Fibroblast of the conjunctiva (primary cell): ENCODE results near the gene PSD.

Experiments used
- DNase-seq: peaks from one replicate; pipeline ENCODE4 v3.0.0-alpha.2; 2010; ENCODE audit warnings: low read depth

Gene PSD

DNA sequence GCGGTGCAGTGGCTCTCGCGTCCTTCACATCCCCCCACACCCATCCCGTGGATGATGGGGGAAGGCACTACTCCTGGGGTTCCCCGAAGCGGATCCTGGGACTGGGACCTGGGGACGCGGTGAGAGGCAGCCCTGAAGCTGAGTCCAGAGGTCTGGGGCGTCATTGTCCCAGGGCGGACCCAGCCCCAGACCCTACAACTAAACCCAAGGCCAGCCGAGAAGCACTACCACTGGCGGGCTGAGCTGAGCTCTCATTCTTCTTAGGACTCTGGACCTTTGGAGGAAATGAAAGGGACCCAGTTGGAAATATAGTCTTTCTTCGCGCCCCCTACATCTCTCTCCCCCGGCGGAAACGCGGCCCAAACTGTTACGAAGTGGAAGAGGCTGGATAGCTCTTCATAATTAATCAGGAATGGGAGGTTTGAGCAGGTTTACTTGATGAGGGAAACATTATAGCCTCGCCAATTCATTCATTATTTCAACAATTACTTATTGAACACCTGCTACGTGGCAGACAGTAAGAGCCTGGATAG, 1.7 kb upstream of the PSD start:
- DNase-seq, result no peak

DNA sequence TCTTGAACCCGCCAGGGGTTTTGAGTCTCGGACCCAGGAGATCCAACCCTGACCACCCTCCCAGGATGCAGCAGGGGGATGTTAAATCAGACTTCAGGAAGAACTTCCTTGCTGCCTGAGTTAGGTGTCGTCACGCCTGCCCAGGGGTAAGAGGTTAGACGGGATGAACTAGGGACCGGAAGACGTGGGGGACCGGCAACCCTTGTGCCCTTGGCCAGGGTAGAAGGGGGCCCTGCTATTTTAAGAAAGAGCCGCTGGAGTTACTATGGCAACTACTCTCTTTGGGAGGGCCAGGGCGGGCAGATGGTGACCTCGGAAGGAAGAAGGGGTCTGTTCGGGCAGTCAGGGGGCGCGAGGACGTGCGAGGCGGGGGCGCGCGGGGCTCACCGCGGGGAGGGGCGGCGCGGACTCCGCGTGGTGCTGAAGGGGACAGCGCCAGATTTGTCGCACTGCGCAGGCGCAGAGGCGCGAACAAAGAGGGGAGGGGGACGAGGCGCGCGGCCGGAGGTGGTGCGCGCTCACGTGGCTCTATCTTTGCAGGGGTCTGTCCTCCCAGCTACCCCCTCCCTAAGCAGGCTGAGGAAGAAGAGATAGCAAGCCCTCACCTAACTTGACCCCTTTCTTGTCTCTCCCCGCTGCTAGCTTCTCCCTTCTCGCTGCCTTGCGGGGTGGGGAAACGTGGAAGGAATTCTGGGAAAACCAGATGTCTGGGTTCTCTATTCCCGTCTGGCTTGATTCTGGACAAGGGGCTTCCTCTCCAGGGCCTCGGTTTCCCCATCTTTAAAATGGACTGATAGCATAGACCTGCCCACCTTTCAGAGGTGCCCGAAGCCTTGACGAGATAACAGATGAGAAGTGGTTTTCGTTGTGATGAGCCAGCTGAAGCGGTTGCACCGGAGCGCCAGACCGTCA, 940 bp upstream of the PSD start:
- DNase-seq, result no peak

DNA sequence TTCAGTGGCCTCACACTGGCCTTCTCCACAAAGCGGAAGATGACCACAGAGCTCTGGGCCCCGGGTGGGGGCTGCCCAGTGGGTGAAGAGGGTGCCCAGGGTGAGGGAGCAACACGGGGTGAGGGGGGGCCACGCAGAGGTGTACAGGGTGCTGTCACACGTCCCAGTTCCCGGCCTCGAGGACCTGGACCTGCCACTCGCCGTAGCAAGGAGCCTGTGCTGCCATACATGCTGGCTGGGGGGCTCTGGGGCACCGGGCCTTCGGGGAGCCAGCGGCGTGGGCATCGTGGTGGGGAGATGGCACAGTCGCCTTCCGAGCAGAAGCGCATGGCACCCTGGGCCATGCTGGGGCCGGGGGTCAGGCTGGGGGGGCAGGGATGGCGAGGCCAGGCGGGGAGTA, 1.9 kb downstream of the PSD start:
- no peak for DNase-seq

DNA sequence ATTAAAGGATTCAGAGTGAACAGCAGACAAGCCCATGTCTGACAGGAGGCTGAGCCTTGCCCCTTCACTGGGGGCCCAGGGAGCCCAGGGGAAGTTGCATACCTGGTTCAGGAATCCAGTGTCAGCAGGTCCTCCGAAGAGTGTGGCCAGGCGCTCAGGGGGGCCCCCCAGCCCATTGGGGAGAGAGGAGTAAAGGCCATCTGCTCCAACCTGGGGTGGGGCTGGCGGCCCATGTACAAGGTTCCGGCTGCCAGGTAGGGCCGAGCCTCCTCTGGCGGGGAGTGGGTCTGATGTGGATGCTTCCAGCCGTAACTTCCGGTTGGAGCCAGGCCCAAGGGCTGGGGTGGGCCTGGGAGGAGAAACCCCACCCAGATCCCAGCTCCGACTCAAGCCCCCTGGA, 2.3 kb downstream of the PSD start:
- DNase-seq, result no peak

DNA sequence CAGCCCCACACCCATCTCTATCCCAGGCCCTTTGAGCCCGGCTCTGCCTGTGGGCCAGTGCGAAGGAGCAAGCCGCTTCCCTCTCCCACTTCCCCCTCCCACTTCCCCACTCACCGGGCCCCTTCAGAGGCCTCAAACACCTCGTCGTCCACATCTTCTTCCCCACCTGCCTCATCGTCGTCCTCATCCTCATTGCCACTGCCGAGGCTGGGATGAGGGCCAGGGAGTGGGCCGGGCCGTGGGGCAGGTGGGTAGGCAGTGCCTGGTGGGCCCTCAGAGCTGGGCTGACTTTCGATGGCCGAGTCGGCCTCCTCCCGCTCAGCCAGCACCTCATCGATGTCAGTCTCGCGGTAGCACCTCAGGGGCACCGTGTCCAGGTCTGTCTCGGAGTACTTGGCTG, 3.8 kb downstream of the PSD start:
- DNase-seq, result no peak

DNA sequence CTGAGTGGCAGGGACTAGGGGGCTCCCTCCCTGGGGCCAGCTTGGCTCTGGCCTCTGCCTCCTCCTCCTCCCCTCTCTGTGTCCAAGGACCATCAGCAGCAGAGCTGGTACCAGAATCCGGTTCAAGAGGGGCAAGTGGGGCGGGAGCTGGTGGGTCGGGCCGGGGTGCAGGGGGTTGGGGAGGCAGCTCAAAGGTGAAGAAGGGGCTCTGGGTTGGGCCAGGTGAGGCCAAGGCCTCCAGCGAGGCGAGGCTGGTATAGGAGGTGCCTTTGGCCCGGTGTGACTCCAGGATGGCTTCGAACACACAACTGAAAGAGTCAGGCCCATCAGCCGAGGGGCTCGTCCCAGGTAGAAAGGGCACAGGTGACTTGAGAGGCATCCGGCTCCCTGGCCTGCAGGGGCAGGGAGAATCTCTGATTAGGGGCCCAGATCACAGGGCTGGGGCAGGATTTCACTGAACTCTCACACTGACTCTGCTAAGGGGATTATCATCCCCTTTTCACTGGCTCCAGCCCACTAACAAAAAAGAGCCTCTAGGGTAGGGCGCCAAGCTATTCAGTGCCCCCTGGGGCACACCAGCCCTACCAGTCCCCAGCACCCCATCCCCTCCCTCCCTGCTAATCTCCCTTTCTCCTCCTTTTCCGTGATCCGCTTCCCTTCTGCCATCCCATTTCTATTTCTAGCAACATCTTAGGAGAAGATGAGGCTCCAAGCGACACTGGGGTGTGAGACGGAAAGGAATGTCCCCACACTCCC, 4.6 kb downstream of the PSD start:
- no peak for DNase-seq

DNA sequence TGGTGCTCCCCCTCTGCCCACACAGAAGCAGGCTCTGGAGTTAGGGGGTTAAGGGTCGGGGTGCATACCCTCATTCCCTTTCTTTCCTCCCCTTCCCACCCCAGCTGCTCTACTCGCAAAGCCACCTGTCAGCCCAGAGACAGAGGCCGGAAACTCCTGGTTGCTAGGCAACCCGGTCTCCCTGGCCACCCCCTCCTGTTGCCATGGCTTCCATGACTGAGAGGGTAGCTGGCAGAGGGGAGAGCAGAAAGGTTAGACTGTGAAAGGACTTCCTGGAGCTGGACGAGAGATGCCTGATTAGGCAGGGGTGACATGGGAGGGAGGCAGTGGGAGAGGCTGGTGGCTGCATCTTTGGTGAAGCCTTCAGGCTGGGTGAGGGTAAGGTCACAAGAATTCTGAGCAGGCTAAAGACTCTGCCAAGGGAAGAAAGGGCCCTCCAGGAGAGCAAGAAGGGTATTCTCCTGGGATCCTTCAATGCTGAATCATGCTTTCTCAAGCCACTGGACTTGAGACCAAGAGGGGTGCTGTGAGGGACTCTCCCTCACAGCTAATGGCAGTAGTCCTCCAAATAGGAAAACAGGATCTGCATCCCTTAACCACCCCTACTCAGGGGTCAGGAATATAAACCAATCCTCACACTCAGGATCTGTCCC, 5.4 kb downstream of the PSD start:
- DNase-seq, result no peak

DNA sequence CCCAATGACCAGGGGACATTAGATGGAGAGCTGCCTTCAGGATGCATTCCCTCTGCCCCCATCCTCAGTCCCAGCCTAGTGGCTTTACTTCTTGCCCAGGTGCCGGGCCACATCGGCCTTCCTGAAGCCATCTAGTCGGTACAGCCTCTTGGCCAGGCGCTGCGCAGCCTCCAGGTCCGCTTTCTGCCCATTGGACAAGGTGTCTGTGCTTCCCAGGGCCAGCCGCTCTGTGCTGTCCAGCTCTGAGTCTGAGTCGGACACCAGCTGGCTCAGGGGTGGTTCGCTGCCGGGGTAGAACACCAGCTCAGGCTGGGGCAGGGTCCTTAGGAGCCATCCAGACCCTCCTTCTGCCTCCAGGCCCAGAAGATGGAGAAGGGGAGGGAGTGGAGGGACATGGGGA, 6.3 kb downstream of the PSD start:
- no peak for DNase-seq

DNA sequence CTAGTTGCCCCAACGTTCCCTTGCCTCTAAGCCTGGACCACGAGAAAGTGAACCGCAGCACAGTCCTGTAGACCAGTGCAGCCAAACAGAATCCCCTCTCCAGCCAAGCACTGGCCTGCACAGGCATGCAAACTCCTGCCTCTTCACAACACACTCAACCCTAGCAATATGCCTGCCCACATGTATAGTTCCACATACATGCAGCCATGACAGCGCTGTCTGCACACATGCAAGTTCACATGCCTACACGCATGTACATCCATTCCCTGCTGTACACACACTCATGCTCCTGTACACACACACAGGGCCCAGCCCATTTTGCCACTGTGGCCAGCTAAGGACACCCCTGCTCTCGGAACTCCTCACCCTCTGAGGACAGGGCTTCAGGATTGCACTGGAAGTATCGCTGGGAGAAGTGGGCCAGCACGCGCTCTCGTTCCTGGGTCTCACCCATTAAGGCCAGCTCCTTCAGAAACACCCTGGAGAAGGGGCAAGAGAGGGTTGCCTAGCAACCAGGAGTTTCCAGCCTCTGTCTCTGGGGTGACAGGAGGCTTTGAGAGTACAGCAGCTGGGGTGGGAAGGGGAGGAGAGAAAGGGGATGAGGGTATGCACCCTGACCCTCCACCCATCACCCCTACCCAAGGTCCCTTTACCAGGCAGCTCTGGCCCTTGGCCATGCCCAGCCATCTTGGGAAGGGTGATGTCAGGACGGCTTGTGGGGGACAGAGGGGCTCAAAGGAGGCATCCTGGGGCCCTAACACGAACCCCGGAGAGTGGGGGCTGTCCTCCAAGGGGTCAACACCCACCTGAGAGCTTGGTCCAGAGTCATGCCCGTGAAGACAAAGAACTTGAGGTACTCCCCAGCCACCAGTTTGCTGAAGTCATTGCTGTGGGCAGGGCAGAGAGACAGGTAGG, 7.0 kb downstream of the PSD start:
- no peak for DNase-seq

DNA sequence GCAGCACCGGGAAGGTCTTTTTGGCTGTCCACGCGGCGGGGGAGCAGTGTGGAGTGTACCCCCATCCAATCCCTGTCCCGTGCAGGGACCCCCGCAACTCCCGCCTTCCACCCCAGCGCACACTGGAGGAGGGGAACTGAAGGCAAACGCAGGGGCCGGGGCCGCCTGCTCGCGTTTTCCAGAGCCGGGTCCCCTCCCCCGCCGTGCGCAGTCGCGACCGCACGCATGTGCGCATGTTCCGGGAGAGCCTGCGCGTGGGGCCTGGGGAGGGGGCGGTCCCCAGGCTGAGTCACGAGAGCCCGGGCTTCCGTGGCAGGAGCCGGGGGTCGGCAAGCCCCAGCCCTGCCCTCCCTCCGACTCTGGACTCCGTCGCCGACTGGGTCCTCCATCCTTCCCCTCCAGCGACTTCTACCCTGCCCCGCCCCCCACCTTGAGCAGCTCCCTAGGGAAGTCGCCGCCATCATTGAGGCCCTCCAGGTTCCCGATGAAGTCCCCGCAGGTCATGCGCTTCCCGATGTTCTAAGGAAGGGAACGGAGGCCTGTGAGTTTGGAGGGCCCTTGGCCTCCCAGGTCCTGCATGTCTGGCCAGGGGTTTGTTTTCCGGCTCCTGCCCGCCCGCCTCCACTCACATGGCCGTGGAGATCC, 8.0 kb downstream of the PSD start:
- no peak for DNase-seq

DNA sequence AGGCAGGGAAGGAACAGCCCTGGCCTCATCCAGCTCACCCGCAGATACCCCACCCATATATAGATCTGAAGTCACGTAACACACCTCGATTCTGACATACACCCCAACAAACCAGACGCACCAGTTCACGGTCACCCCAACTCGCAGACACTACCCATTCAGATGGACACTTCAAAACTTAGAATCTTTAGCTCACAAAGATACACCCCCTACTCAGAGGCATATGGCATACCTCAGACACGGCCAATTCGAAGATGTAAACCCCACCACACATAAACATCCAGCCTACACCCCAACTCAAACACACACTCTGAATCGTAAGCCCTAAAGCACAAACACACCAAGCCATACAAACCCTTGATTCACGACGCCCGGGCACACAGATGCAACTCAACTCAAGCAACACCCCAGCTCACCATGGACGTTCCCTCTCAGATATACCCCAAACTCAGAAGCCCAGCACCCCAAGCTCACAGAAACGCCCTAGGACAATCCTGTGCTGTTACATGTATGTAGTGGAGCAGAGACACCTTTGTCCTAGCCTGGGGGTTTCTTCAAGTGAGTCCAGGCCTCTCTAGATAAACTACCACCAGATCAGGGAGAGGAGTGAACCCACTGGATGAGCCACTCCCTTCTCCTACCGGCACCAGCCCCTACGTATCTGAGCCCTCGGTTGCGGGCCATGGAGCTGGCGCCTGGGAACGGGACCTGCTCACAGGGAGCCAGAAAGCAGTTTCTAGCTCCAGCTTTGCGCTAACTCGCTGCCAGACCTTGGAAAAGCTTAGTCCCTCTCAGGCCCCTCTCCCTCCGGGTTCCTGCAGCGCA, 8.8 kb downstream of the PSD start:
- DNase-seq, result no peak

DNA sequence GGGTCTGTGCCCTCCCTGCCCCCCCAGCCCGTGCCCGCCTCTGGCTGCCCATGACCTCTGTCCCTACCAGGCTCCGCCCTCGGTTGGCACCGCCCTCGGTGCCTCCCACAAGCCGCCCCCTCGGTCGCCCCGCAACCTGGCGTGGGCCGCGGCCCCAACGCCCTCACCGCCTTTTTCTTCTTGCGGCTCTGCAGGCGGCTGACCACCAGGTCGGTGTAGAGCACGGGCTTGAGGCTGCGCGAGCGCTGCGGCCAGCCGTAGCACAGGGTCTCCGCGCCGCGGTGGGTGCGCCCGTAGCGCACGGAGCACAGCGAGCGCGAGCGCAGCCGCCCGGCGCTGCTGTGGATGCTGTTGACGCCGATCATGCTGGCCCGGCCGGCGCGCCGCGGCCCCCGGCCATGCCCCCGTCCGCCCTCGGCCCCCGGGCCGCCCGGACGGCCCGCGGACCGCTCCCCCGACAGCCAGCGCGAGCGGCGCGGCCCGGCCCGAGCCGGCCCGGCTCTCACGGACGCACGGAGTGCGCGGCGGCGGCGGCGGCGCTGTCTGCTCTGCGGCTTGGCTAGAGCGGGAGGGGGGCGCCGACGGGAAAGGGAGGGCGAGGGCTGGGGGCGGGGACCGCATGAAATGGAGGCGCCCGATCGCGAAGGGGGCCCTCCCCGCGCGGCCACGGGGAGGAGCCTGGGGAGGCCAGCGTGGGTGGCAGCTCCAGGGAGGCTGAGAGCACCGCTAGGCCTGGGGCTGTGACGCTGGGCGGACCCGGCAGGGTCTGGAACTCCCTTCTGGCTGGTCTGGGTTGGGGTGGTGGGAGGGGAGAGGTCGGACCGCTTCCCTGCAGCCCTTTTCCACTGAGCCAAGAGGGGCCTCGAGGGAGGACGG, 9.6 kb downstream of the PSD start:
- DNase-seq, result no peak

DNA sequence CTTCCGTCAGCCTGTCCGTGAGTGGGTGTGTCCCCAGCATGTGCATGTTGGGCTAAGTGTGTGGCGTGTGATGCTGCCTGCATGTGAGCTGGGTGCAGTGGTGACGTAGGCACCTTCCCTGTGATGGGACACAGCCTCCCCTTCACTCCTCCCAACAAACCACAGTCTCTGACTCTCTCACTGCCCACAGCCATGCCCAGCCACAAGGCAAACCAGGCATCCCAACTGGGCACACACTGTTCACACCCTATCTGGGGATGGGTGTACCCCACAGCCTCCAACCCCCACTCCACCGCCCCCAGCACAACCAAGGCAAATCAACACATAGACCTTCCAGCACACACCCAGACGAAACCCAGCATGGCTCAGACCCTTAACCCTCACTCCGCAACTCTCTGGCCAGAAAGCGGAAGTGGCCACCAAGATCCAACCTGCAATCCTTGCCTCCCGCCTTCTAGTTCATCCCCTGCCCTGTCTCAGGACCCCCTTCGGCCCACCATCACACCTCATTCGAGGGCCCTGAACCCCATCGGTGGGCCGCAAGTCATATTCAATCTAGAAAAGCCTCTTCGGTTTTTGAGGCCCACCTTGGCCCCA, 10.4 kb downstream of the PSD start:
- no peak for DNase-seq

DNA sequence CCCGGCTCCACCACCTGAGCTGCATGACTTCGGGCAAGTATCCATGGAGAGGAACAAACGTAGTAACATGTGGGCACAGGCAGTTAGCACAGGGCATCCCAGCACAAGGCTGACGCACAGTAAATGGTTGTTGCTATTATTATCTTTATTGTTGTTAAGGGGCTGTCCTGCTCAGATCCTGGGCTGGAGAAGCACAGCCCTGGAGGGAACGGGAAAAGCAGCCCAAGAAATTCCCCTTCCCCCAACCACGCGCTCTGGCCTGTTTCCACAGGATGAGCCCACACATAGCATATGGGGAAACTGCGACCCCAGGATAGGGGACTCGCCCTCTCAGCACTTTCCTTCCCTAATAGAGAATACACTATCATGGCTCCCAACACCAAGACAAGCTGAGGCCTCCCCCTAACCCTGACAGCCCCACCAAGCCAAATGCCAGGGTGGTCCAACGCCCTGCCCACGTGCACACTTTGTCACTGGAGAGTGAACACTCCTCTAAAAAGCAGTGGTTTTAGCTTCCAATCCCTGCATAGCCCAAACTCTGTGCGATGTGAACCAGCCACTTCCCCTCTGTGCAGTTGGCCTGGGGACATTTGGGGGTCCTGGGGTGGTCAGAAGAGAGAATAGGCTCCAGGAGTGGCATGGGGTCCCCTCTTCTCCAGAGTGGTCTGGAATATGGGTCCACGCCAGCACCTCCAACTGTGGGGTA, 11.0 kb downstream of the PSD start:
- no peak for DNase-seq

DNA sequence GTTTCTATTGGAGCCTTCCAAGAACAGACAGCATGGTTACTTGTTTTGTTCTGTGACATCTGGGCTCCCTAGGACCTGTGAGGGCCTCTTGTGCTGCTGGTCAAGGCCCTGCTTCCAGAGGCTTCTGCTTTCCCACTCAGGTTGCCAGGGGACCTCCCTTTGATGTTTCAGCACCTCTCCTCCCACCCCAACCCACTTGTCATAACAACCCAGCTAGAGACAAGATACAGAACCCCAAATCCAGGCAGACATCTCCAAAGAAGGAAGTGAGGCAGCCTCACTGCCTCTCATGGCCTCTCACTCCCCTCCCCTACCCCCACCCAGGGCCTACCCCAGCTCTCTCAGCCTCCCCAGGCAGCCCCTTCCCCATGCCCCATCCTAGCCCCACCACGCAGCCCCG, 11.8 kb downstream of the PSD start:
- no peak for DNase-seq

DNA sequence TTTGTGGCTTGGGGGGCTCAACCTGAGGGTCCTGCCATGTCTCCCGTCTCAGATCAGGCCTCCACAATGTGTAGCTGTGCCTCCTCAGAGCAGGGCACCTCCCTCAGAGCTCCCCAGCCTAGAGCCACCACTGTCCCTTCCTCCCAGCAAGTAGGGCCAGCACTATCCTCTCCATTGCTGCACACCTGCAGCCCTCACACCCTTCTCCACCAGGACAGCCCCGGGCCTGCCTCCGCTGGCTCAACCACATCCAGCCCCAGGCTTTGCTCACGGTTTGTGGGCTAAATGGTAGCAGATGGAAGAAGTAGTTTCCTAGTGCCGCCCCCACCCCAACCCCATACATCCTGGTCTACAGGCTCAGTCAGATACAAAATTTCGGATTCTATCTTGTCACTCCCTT, 13.0 kb downstream of the PSD start:
- DNase-seq, result no peak

DNA sequence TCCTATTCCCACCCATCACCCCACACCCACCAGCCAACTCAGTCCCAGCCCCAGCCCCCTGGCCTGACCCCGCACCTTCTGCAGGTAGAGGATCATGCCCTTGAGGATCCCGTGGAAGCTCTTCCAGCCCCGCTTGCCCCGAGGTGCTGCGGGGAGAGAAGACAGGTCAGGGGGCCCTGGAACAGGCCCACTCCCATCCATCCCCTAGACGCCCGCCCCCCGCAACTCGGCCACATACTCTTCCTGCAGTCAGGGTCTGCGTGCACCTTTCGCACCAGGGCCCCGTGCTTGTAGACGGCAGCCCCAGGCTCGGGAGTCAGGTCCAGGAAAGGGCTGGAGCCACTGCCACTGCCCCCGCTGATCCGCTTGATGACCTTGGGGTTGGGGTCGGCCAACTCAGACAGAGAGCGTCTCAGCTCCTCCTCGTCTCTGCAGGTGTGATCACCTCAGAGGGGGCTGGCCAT, 13.4 kb downstream of the PSD start:
- DNase-seq, result no peak
